ENCODE data around the gene CDK15.
"Not testable (repeated sequence)": the region's sequence is repeated elsewhere in the genome, so short reads cannot be mapped to it uniquely, and the experiment has no call there.

Gene CDK15

DNA sequence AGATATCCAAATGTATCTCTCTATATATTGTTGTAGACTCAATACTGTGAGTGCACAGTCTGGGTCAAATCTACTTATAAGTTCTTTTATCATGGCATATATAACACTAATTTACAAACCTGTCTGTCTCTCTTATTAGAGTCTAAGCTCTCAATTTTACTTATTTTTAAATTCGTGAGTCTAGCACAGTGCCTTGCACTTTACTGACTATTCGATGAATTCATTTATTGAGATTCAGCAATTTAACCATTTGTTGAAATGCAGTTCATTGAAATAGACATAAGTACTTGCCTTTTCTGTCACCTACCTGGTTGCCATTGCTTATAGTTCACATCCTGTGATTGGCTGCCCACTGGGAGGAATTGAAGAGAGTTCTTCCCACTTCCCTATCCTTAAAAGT, 15.3 kb upstream of the CDK15 start:
- DNase-seq = no peak

DNA sequence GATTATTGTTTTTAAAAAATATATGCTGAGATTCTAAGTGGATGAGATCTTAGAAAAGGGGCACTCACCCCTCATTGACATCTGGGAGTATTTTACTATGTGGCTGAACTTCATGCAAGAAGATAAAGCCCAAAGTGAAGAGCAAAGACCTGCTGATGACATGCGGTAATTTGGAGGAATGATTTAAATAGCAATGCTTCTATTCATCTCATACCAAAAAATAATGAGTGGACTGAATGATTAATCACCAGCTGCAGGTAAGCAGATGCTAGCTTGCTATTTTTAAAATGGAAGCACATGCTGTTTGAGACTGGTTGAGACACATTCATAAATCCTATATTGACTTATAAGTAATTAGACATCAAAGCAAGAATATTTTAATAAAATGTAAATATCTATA, 12.7 kb upstream of the CDK15 start:
- no peak for DNase-seq

DNA sequence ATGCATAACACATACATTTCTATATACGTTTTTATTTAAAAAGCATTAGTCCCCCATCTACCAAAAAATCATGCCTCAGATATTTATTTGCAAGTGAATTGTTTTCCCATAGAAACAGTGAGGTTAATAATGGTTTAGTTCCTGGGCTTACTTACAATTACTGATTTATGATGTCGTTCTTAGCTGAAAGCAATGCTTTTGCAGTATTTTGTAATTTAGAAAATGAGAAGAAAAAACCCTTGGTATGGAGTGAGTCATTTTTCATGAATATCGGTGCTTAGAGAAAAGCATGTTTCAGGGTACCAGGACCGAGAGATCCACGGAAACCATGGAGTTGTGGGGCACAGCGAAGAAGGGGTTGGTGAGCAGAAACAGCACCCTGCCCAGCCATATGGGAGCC, 12.0 kb upstream of the CDK15 start:
- DNase-seq = no peak

DNA sequence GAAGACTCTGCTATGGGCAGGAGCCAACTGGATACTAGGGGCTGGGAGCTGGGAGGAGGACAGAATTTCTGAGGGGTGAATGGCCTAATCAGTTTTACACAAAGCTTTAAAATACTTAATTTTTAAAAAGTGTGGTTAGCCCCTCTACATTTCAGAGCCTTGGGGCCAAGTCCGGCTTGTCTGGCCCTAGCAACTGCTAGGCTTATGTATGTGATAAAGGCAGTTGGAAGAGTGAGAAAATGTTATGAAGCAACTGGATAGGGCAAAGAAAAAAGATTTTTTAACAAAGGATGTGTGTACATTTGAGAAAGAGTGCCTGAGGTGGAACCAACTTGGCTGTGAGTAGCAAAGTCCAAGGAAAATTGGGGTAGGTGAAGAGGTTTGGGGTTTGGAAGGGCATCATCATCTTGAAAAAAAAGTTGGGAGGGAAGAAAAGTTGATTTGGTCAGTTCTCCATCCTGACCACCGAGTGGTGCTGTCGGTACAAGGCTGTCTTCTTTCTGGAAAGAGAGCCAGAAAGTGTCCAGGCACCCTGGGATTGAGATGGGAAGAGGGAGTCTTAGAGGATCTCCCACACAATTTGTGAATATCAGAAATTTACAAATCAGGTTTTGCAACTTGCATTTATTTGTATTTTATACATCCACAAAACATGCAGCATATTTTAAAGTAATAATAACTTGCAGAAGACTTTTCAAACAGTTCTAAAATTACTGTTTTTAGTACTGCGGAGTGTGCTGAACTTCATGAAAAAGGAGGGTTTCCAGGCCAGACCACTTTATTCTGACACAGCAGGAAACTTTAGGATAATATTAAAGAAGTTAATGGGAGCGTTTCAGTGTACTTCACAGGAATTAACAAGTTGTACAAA, 10.5 kb upstream of the CDK15 start:
- peak; percentile 73 for DNase-seq

DNA sequence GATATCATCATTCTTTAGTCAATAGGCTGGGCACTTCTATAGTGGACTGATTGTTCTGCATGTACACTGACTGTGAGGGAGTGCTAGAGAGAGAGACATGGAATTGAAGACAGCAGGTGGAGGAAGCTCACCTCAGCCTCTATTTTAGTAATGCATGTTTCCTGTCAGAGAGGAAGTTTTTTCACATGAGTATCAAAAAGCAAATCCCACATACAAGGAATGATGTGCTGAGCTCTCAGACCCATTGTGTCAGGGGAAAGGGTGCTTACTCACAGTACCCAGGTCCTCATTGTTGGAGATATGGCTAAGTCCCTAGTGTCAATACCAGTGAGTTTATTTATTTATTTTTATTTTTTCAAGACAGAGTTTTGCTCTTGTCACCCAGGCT, 9.9 kb upstream of the CDK15 start:
- DNase-seq = no peak

DNA sequence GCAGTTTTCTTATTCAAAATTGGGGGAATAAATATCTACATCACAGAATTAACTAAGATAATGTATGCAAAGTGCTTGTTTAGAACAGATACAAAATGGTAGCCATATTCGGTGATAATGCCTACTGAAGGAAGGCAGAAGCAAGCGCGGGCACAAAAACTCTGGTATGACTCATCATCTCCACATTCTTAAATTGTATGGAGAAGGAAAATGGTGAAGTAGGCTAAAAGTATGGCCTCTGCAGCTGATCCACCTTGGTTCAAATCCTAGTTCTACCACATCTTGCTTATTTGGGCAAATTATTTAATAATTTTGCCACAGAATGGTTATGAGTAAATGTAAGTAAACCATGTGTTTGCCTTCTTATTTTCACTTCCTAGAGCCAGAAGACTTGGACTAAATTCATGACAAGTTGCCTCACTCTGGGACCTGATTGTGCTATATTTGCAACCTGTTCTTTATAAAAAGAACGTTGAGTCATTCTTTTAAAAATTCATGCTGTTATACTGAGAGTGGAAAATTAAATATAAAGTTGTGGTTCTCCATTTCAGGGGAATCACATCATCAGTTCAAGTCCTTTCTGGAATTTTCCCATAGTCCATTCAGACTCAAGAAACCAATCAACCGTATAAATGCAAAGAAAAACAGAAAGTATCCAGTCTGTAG, 9.0 kb upstream of the CDK15 start:
- DNase-seq = peak; percentile 91

DNA sequence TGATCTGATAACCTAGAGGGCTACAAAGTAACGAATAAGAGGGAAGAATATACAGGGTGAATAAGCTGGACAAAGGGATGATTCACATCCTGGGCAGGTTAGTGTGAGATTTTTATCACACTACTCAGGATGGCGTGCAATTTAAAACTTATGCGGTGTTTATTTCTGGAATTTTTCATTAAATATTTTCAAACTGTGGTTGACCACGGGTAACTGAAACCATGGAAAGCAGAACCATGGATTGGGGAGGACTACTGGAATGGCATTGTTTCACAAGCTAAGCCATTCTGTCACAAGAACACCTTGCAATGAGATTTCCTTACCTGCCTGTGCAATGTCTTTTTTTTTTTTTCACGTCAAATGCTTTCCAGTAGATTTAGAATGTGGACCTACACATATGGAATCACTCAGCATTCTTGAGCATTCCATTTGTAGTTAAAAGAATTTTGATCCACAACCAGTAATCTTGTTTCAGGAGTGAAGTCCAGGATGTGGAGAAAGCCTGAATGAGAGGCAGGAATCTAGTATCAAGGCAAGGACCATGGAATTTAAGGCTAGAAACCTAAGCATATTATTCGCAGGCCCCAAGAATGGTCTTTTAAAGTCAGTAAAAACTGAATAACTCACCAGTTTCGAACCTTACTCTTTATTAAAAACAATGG, 8.0 kb upstream of the CDK15 start:
- peak; percentile 98 for DNase-seq

DNA sequence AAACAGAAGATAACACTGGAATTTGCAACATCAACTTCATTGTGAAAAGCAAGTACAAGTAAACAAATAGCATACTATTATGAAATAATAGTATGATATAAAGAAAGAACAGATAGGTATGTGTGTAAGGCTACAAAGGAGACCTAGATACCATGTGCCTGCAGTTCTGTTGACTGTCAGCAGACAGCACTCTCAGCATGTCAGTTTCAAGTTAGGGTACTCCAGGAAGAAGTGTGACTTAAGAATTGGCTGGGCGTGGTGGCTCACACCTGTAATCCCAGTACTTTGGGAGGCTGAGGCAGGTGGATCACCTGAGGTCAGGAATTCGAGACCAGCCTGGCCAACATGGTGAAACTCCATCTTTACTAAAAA, 7.4 kb upstream of the CDK15 start:
- peak; percentile 64 for DNase-seq

DNA sequence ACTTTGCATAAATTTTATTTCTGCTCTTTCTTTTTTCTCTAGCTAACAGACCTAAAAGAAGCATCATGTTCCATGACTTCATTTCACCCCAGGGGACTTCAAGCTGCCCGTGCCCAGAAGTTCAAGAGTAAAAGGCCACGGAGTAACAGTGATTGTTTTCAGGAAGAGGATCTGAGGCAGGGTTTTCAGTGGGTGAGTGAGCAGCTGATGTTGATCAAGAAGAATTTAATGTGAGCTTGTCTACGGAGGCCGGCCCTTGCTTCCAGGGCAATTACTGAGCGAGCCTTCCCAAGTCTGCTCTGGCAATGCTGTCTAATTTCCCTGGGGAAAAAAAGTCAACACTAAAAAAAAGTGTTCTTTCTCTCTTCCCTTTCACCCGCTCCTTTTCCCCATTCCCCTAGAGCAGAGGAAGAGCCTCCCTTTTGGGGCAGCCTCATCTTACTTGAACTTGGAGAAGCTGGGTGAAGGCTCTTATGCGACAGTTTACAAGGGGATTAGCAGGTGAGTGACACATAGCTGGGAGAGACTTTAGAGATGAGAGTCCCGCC, 1.2 kb downstream of the CDK15 start:
- peak; percentile 30 for DNase-seq

DNA sequence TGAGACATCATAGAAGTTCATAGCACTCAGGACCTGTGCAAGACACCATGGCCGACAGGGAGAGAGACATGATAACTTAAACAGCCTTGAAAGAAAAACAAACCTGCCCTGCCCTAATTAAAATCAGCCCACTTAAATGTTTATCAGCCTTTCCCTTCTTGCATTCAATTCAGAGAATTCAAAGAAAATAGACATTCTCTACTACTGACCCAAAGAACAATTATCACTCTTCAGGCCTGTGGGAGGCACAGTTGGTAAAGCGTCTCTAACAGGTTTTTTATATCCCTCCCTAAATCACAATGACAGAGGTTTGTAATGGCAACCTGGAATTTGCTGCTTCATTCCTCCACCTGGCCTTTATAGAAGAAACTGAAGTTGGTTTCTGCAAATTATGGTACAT, 1.7 kb downstream of the CDK15 start:
- no peak for DNase-seq

DNA sequence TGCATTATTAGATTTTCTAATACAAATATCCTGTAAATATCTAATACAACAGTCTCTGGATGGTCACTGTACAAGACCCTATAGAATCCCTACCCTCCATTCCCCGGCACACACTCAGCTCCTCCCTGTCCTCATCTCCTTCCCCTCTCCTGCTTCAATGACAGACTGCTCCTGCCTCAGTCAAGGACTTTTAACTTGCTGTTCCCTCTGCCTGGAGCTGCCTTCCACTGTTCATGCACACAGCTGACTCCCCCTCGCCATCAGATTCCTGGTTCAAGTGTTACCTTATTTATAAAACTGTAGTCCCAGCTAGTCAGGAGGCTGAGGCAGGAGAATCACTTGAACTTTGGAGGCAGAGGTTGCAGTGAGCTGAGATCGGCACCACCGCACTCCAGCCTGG, 3.3 kb downstream of the CDK15 start:
- DNase-seq = no peak

DNA sequence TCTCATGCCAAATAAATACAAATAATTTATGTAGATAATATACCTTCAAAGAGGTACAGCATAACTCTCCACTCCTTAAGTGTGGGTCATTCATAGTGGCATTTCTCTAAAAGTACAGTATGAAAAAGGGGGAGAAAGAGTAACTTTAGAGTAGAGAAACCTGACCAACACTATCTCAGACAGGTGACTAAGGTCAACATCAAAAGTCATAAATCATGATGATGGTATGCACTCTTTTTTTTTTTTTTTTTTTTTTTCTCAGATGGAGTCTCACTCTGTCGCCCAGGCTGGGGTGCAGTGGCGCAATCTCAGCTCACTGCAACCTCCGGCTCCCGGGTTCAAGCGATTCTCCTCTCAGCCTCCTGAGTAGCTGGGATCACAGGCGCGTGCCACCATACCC, 4.3 kb downstream of the CDK15 start:
- DNase-seq = not testable (repeated sequence)

DNA sequence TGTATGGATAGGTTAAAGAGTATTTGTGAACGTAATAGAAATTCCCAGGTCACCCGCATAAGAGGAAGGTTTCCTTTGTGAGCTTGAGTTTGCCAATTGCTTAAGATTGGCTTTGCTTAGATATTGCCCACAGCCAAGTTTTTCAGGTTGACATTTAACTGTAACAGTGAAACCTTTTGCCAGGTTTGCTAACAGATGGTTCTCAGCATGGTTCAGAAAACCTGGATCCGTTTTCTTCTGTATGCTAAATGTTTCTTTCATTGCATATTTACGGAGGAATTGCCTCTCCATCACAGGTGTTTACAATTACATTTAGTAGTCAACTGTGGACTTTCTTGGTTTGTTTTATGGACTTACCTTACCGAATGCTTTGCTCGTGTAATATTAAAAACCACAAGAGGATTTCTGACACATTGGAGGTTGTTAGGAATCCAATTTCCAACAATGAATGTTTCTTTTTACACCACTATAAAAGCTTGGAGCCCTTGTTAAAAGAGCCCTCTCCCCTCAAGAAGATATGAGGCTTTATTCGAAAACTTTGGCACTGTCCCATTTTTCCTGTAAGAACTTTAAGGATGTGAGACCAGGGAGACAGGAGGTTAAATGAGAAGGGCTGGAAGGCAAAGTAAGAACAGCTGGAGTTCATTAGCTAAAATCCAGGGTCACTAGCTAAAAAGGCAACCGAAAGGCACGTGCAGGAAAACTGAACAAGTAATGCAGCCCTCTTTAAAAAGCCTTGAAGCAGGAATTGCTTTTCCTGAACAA, 7.8 kb downstream of the CDK15 start:
- no peak for DNase-seq

DNA sequence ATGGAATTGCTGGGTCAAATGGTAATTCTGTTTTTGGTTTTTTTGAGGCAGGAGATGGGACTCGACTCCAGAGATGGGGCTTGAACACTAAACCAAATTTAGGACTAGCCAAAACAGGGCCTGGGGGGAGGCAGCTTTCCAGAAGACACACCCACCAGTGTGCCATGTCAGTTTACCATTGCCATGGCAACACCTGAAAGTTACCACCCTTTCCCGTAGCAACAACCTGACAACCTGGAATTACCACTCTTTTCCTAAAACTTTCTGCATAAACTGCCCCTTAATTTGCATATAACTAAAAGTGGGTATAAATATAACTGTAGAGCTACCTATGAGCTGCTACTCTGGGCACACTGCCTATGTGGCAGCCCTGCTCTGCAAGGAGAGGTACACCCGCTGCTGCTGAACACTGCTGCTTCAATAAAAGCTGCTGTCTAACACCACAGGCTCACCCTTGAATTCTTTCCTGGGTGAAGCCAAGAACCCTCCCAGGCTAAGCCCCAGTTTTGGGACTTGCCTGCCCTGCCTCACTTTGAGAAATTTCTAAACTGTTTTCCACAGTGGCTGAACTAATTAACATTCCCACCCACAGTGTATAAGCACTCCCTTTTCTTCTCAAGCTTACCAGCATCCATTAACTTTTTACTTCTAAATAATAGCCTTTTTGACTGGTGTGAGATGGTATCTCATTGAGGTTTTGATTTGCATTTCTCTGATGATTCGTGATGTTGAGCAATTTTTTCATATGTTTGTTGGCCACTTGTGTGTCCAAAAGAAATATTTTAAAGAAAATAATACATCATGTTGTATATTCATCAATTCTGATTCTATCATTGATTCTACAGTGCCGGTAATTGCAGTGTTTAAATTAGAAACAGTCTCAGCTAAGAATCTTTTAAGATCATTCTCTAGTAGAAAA, 10.6 kb downstream of the CDK15 start:
- DNase-seq = no peak

DNA sequence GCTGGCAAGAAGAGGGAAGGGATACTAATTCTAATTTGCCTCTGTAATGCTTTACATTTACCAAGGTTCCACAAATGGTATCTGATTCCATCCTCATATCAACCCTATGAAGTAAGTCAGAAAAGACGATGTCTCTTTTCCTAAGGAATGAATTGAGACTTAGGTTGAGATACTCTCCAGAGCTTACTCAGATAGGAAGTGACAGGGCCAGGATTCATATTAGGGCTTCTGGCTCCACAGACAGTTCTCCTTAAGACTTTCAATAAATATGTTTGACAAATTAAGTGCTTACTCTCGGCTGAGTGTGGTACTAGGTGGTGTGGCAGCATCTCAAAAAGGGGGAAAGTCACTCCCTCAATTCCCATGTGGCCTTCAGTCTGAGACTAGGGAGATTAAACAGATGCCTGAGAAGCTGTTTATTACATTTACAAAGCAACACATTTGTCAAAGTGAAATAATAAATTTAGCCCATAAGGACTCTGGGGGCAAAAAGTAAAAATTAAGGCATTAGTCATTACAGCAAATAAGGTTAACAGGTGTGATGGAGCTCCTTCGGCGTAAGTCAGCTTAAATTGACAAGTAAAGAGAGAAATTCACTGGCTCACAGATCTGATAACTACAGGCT, 14.2 kb downstream of the CDK15 start:
- DNase-seq = no peak

DNA sequence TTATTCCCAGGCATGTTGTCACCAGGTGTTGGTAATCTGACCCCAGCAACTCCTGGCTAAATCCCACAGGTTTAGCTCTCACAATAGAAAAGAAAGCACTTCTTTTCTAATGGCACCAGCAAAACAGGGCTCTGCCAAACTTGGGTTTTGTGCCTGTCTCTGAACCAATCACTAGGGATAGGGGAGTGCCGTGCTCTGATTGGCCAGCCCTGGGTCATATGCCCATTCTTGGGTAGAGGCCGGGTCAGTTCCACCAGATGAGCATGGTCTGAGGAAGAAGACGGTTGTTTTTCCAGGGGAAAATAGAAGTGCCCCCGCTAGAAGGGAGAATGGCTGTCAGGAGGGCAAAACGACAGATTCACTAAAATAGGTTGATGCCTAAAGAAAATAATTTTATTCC, 14.7 kb downstream of the CDK15 start:
- no peak for DNase-seq

DNA sequence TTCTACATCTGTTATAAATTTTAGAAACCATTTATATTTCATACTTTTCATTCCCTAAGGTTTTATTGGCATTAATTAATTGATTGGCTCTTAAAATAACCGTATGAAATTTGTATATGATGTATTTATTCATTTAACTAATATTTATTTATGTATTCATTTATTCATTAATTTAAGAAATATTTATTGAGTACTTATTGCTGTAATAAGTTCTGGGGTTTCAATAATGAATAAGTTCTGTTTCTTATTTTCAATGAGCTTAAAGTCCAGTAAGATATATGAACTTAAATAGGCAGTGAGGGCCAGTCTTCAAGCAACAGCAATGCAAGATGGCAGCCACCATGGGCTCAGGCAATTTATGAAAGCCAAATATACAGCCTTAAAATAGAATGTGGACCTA, 17.9 kb downstream of the CDK15 start:
- no peak for DNase-seq

DNA sequence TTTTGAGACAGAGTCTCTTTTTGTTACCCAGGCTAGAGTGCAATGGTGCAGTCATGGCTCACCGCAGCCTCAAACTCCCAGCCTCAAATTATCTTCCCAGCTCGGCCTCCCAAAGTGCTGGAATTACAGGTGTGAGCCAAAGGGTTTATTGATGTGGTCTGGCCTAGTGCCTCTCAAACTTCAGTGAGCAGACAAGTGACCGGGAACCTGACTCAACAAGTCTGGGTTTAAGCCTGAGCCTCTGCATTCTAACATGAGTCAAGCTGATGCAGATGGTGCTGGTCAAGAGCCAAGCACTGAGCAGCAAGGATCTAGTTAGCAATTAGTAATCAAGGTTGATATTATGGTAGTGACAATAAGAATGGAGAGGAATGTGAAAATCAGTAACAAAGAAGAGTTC, 21.3 kb downstream of the CDK15 start:
- DNase-seq = peak; percentile 20

DNA sequence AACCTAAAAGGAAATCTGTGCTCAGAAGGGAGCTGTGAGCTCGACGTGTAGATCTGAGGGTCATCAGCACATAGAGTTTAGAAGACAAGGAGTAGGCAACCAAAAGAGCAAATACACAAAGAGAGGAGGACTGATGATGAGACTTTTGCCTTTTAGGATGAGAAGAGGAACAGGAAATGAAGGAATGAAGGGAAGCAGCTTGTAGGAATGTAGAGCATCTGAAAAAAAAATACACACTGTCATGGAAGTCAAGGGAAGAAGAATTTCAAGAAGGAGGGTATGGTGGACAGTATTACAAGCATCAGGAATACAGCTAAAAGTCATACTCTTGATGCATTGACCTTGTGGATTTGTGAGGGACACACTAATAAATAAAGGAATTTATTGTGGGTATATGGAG, 21.9 kb downstream of the CDK15 start:
- no peak for DNase-seq

DNA sequence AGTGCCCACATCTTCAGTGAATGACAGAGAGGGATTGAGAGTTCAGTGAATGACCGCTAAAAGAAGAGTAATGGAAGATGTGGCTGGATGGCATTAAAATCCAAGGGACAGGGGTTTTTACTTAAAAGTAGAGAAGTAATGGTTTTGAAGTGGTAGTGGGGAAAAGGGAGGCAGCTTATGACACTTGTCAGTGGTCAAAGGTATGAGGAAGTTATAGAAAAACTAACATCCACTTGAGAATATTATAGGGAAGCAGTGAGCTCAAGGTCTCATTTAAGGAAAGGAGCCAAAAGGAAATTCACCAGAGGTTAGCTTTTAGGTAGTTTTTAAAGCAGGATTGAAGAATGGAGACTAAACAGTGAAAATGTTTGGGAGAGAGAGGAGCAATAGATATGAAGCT, 24.3 kb downstream of the CDK15 start:
- DNase-seq = no peak

DNA sequence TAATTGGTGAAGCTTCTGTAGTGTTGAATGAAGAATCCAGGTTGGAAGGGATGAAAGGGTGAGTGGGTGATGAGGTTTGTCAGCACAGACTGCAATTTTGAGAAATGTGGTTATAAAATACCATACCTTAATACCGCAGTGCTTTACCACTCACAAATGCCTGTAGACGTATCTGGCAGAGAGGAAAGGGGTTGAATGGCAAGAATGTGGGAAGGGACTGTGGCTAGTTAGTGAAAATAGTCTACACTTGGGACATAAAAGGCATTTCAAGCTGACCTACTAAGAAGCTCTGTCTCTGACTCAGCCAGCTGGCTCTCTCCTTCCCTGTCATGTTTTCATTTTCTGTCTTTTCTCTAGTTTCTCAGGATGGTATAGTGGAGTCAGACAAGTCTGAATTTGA, 25.1 kb downstream of the CDK15 start:
- DNase-seq = no peak

DNA sequence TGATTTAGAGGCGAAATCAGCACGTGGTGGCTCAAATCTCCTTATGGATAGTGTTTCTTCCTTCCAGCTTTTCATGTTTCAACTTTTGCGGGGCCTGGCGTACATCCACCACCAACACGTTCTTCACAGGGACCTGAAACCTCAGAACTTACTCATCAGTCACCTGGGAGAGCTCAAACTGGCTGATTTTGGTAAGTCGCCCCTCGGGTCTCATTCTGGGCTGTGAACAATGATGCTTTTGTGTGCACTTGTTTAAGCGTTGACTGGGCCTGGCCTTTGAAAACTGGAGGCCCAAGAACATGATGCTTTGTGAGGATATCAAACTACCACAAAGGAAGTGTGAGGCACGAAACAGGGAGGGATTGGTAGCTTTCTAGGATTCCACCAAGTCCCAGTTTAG, 27.4 kb downstream of the CDK15 start:
- no peak for DNase-seq

Data from kidney glomerular epithelial cell (primary cell).